Tibial artery (tissue), 4 donors: Measurements from ENCODE around the gene DOCK8.

ENCODE experiments used
- DNase-seq, 2 donors: peaks; one replicate each; pipeline ENCODE4 v3.0.0-alpha.2; 2019
- H3K27ac ChIP-seq, 2 donors: fragments of 200-600 bp; sonication (generic) in 1 of 2; 1 replicate in 1 of 2; 2 replicates in 1 of 2; pipeline ENCODE4 v1.5.1; 2018 to 2019; ENCODE audit warnings: mild to moderate bottlenecking in 1 of 2
- H3K27me3 ChIP-seq, 2 donors: fragments of 200-600 bp; sonication (generic) in 1 of 2; one replicate each; pipeline versions ENCODE4 v1.5.1 to v1.6.0; 2016 to 2019
- H3K36me3 ChIP-seq, 3 donors: fragments of 200-600 bp; sonication (generic) in 2 of 3; one replicate each; pipeline ENCODE4 v1.5.1; 2016 to 2019; ENCODE audit warnings: mild to moderate bottlenecking in 2 of 3
- H3K4me1 ChIP-seq, 4 donors: fragments of 200-600 bp; sonication (generic) in 2 of 4; 1 replicate in 3 of 4; 2 replicates in 1 of 4; pipeline ENCODE4 v1.5.1; 2016 to 2019
- H3K4me3 ChIP-seq, 2 donors: fragments of 200-600 bp; sonication (generic) in 1 of 2; 1 replicate in 1 of 2; 2 replicates in 1 of 2; pipeline ENCODE4 v1.5.1; 2018 to 2019; ENCODE audit warnings: mild to moderate bottlenecking in 2 of 2
- H3K9me3 ChIP-seq, 3 donors: fragments of 200-600 bp; sonication (generic) in 1 of 3; one replicate each; pipeline ENCODE4 v1.5.1; 2016 to 2019
- CTCF ChIP-seq, 2 experiments: fragments of 200-600 bp in 1 of 2; fragments of 450-650 bp in 1 of 2; IDR thresholded peaks; one replicate each; pipeline ENCODE4 v1.5.1; 2017 to 2019; ENCODE audit warnings: antibody characterized with exemption in 2 of 2, mild to moderate bottlenecking in 1 of 2, moderate library complexity in 1 of 2
- intact Hi-C: fragments of 100-400 bp; cut with DNase I; formaldehyde crosslinking; loops from one replicate; pipeline ENCODE4 v1.15.0; 2023; ENCODE audit warnings: low total_unique reads

Gene DOCK8

GRCh38 chr9:437066-437465, 222.4 kb downstream of the DOCK8 start:
- intact Hi-C loops, result no loop called here
- Histone ChIP-seq H3K9me3 (no peaks in the 10 kb centered on the region), H3K27me3 (no peaks in the 10 kb centered on the region), H3K4me3 (no peak overlapping the region), H3K27ac (no peak overlapping the region), H3K36me3 (peaks cover 0 to 24% (median 0%) of the 10 kb centered on the region in 3 donors), H3K4me1 (peaks cover 0 to 18% (median 0%) of the 10 kb centered on the region in 4 donors)
- DNase-seq, result no peak
- TF ChIP-seq CTCF (IDR thresholded peaks at IDR 0.05), result no peak

- no peak for TF ChIP-seq CTCF (IDR thresholded peaks at IDR 0.05)
- no peak for DNase-seq
- Histone ChIP-seq H3K9me3 (no peaks in the 10 kb centered on the region), H3K4me1 (peaks cover 0 to 18% (median 0%) of the 10 kb centered on the region in 4 donors), H3K36me3 (peaks cover 0 to 25% (median 0%) of the 10 kb centered on the region in 3 donors), H3K27me3 (no peaks in the 10 kb centered on the region), H3K4me3 (no peak overlapping the region), H3K27ac (no peak overlapping the region)
- intact Hi-C loops, result no loop called here
Measured at GRCh38 chr9:437574-438001, 222.9 kb downstream of the DOCK8 start.

GRCh38 chr9:438066-438465, 223.4 kb downstream of the DOCK8 start:
- TF ChIP-seq CTCF (IDR thresholded peaks at IDR 0.05), result no peak
- no peak for DNase-seq
- Histone ChIP-seq H3K9me3 (no peaks in the 10 kb centered on the region), H3K27ac (no peak overlapping the region), H3K4me1 (peaks cover 0 to 18% (median 0%) of the 10 kb centered on the region in 4 donors), H3K4me3 (no peak overlapping the region), H3K36me3 (peaks cover 0 to 24% (median 0%) of the 10 kb centered on the region in 3 donors), H3K27me3 (no peaks in the 10 kb centered on the region)
- intact Hi-C loops, result no loop called here

GRCh38 chr9:438961-439768, 224.5 kb downstream of the DOCK8 start:
- no peak overlapping the region for H3K27ac ChIP-seq
- H3K27me3 ChIP-seq, result no peaks in the 10 kb centered on the region
- TF ChIP-seq CTCF (IDR thresholded peaks at IDR 0.05), result no peak
- peak in 1 of 2 donors; percentile 44 for DNase-seq
- no peaks in the 10 kb centered on the region for H3K9me3 ChIP-seq
- intact Hi-C loops, result no loop called here
- H3K4me3 ChIP-seq, result no peak overlapping the region
- peaks cover 0 to 18% (median 0%) of the 10 kb centered on the region in 4 donors for H3K4me1 ChIP-seq
- peaks cover 0 to 21% (median 0%) of the 10 kb centered on the region in 3 donors for H3K36me3 ChIP-seq

GRCh38 chr9:441126-441525, 226.5 kb downstream of the DOCK8 start:
- Histone ChIP-seq H3K4me3 (no peak overlapping the region), H3K27me3 (no peaks in the 10 kb centered on the region), H3K9me3 (no peaks in the 10 kb centered on the region), H3K4me1 (peaks cover 0 to 18% (median 0%) of the 10 kb centered on the region in 4 donors), H3K27ac (no peak overlapping the region), H3K36me3 (peaks cover 0 to 16% (median 0%) of the 10 kb centered on the region in 3 donors)
- TF ChIP-seq CTCF (IDR thresholded peaks at IDR 0.05), result no peak
- no peak for DNase-seq
- intact Hi-C loops, result no loop called here
